SU-DHL-6 (cell line): Measurements from ENCODE around the gene ADAM12.

Experiments used
- H2AFZ ChIP-seq: fragments of 200-600 bp; sonication (generic); 2 replicates; pipeline ENCODE4 v1.6.1; 2014; ENCODE audit warnings: low read depth, mild to moderate bottlenecking, moderate library complexity, mixed read lengths, antibody characterized with exemption, low read length; ENCODE audit not compliant: severe bottlenecking
- H3F3A ChIP-seq: fragments of 200-600 bp; shearing (Covaris generic); 2 replicates; pipeline ENCODE4 v1.6.0; 2016; ENCODE audit warnings: antibody characterized with exemption, mild to moderate bottlenecking; ENCODE audit not compliant: insufficient read depth
- H3K27ac ChIP-seq: fragments of 200-600 bp; sonication (generic); 2 replicates; pipeline ENCODE4 v1.5.1; 2016; ENCODE audit warnings: low read depth, mild to moderate bottlenecking, low read length, moderate library complexity, mixed read lengths
- H3K27me3 ChIP-seq: fragments of 200-600 bp; sonication (generic), shearing (Covaris generic); 2 replicates; pipeline ENCODE4 v1.6.0; 2014; ENCODE audit warnings: mild to moderate bottlenecking, low read length
- H3K36me3 ChIP-seq: fragments of 200-600 bp; sonication (generic); 2 replicates; pipeline ENCODE4 v1.6.1; 2014; ENCODE audit warnings: mild to moderate bottlenecking, low read length, mixed read lengths
- H3K4me2 ChIP-seq: fragments of 300-600, 200-600 bp; shearing (Covaris generic), sonication (generic); 2 replicates; pipeline ENCODE4 v1.6.0; 2014; ENCODE audit warnings: low read length, low read depth, mild to moderate bottlenecking; ENCODE audit not compliant: poor library complexity, severe bottlenecking
- H3K4me3 ChIP-seq: fragments of 200-600 bp; sonication (generic); 2 replicates; pipeline ENCODE4 v1.5.1; 2014; ENCODE audit warnings: antibody characterized with exemption, low read length, mild to moderate bottlenecking, mixed read lengths; ENCODE audit not compliant: insufficient read depth, poor library complexity, severe bottlenecking
- H3K79me2 ChIP-seq: fragments of 200-600 bp; sonication (generic); 2 replicates; pipeline ENCODE4 v1.6.1; 2014; ENCODE audit warnings: mild to moderate bottlenecking, low read length, moderate library complexity; ENCODE audit not compliant: insufficient read depth
- H3K9ac ChIP-seq: fragments of 200-600 bp; sonication (generic); 2 replicates; pipeline ENCODE4 v1.7.0; 2014; ENCODE audit warnings: mild to moderate bottlenecking, low read length
- H3K9me2 ChIP-seq: fragments of 200-600 bp; sonication (generic); replicated peaks from 2 replicates; pipeline ENCODE4 v1.6.1; 2014; ENCODE audit warnings: low read length; ENCODE audit not compliant: insufficient read depth
- H3K9me3 ChIP-seq: fragments of 200-600 bp; sonication (generic); 2 replicates; pipeline ENCODE4 v1.6.1; 2014; ENCODE audit warnings: low read length, mixed read lengths; ENCODE audit not compliant: insufficient read depth
- H4K20me1 ChIP-seq: fragments of 200-600 bp; sonication (generic); 2 replicates; pipeline ENCODE4 v1.6.1; 2014; ENCODE audit warnings: low read depth, mild to moderate bottlenecking, antibody characterized with exemption, low read length, moderate library complexity, mixed read lengths
- EZH2phosphoT487 ChIP-seq: fragments of 200-600 bp; sonication (generic), shearing (Covaris generic); conservative IDR thresholded peaks from 2 replicates; pipeline ENCODE4 v1.6.1; 2018; ENCODE audit warnings: mild to moderate bottlenecking, antibody characterized with exemption, low read length, moderate library complexity, mixed read lengths
- TF ChIP-seq, protein P1 (sequence below): fragments of 200-600 bp; sonication (generic); IDR thresholded peaks from one replicate; pipeline ENCODE4 v1.5.1; 2017; ENCODE audit warnings: antibody characterized with exemption, mild to moderate bottlenecking, low read length, moderate library complexity; ENCODE audit not compliant: insufficient read depth, poor library complexity, severe bottlenecking

The ADAM12 gene

GRCh38 chr10:125967533-125967932 is 420.7 kb downstream of the ADAM12 start:
- Histone ChIP-seq H3F3A (no peaks in the 10 kb centered on the region), H4K20me1 (no peaks in the 10 kb centered on the region), H3K9me3 (no peaks in the 10 kb centered on the region), H3K4me2 (no peak overlapping the region), H3K9me2 (no peaks in the 10 kb centered on the region), H3K27ac (no peak overlapping the region), H3K9ac (no peak overlapping the region), H3K4me3 (no peak overlapping the region), H3K36me3 (no peaks in the 10 kb centered on the region), H2AFZ (no peak overlapping the region), H3K27me3 (no peaks in the 10 kb centered on the region), H3K79me2 (no peaks in the 10 kb centered on the region)
- no peak for TF ChIP-seq EZH2phosphoT487
- TF ChIP-seq, protein P1, sequence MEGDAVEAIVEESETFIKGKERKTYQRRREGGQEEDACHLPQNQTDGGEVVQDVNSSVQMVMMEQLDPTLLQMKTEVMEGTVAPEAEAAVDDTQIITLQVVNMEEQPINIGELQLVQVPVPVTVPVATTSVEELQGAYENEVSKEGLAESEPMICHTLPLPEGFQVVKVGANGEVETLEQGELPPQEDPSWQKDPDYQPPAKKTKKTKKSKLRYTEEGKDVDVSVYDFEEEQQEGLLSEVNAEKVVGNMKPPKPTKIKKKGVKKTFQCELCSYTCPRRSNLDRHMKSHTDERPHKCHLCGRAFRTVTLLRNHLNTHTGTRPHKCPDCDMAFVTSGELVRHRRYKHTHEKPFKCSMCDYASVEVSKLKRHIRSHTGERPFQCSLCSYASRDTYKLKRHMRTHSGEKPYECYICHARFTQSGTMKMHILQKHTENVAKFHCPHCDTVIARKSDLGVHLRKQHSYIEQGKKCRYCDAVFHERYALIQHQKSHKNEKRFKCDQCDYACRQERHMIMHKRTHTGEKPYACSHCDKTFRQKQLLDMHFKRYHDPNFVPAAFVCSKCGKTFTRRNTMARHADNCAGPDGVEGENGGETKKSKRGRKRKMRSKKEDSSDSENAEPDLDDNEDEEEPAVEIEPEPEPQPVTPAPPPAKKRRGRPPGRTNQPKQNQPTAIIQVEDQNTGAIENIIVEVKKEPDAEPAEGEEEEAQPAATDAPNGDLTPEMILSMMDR: no peak

DNA sequence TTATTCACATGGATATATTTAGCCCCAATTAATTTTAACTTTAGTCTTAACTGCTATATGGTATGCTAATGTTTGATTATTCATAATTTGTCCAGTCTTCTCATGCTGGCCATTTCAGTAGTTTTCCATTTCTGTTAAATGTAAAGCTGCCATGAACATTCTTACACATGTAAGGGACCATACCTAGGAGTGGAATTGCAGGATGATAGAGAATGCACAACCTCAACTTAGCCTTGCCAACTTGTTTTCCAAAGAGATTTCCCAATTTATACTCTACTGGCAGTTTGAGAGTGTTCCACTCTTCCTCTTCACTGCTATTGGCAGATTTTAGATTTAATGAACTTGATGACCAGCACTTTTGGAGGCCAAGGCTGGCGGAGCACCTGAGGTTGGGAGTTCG is 423.7 kb downstream of the ADAM12 start:
- Histone ChIP-seq H3K9me3 (no peaks in the 10 kb centered on the region), H3K79me2 (no peaks in the 10 kb centered on the region), H3K9ac (no peak overlapping the region), H2AFZ (no peak overlapping the region), H3K36me3 (no peaks in the 10 kb centered on the region), H3K27me3 (no peaks in the 10 kb centered on the region), H4K20me1 (no peaks in the 10 kb centered on the region), H3K4me3 (no peak overlapping the region), H3F3A (no peaks in the 10 kb centered on the region), H3K27ac (no peak overlapping the region), H3K4me2 (no peak overlapping the region), H3K9me2 (no peaks in the 10 kb centered on the region)
- TF ChIP-seq EZH2phosphoT487: no peak
- TF ChIP-seq, protein P1: no peak
